GM04503 (cell line): Measurements from ENCODE around the gene PTCH1.

Source experiments
- DNase-seq: peaks from one replicate; pipeline ENCODE4 v3.0.0-alpha.2; 2012; ENCODE audit warnings: low read depth

PTCH1 gene

GRCh38 chr9:95399261-95399660 is 117.5 kb downstream of the PTCH1 start:
- DNase-seq: no peak
